Vagina (tissue), 2 donors: ENCODE results near the gene RFX1. TPM values are rescaled to one million over a fixed set of nuclear protein-coding genes. Genes with fewer than 3 reads are reported as not detected.

Experiments used
- DNase-seq, 2 donors: peaks; one replicate each; pipeline ENCODE4 v3.0.0-alpha.2; 2017; ENCODE audit errors: extremely low spot score in 2 of 2
- H3K27ac ChIP-seq: fragments of 200-600 bp; sonication (generic); one replicate; pipeline ENCODE4 v1.5.1; 2019
- H3K27me3 ChIP-seq: fragments of 200-600 bp; sonication (generic); one replicate; pipeline ENCODE4 v1.5.1; 2019
- H3K36me3 ChIP-seq, 2 donors: fragments of 200-600 bp; sonication (generic); one replicate each; pipeline ENCODE4 v1.5.1; 2017 to 2019
- H3K4me1 ChIP-seq: fragments of 200-600 bp; sonication (generic); one replicate; pipeline ENCODE4 v1.5.1; 2019
- H3K4me3 ChIP-seq, 2 donors: fragments of 200-600 bp; sonication (generic); 1 replicate in 1 of 2; 2 replicates in 1 of 2; pipeline ENCODE4 v1.5.1; 2016 to 2019
- H3K9me3 ChIP-seq: fragments of 200-600 bp; sonication (generic); one replicate; pipeline ENCODE4 v1.5.1; 2019
- CTCF ChIP-seq, 3 experiments: fragments of 450-650 bp in 2 of 3; fragments of 200-600 bp in 1 of 3; sonication (generic) in 1 of 3; IDR thresholded peaks; one replicate each; pipeline ENCODE4 v1.5.1; 2017 to 2019; ENCODE audit warnings: antibody characterized with exemption in 3 of 3, mild to moderate bottlenecking in 2 of 3, moderate library complexity in 2 of 3
- POLR2A ChIP-seq, 2 donors: fragments of 450-650 bp; IDR thresholded peaks; one replicate each; pipeline ENCODE4 v1.6.1; 2017; ENCODE audit warnings: antibody characterized with exemption in 2 of 2, mild to moderate bottlenecking in 2 of 2, moderate library complexity in 2 of 2
- POLR2AphosphoS5 ChIP-seq, 2 donors: sonication (generic); formaldehyde crosslinking; IDR thresholded peaks; one replicate each; pipeline ENCODE4 v1.9.0; 2017; ENCODE audit warnings: antibody characterized with exemption in 2 of 2, mild to moderate bottlenecking in 2 of 2, low read depth in 1 of 2; ENCODE audit not compliant: insufficient read depth in 1 of 2
- intact Hi-C: fragments of 100-400 bp; cut with DNase I; formaldehyde crosslinking; loops from one replicate; pipeline ENCODE4 v1.15.1; 2023
- total RNA-seq: library from RNA; depleted of rRNA; stranded (reverse); fragments of >200 nt; gene quantifications from one replicate; pipeline ENCODE4 v1.2.3, GENCODE V29; 2016

RFX1 gene
- total RNA-seq, 1 donor from 2014 or later, result 9.6 TPM

DNA sequence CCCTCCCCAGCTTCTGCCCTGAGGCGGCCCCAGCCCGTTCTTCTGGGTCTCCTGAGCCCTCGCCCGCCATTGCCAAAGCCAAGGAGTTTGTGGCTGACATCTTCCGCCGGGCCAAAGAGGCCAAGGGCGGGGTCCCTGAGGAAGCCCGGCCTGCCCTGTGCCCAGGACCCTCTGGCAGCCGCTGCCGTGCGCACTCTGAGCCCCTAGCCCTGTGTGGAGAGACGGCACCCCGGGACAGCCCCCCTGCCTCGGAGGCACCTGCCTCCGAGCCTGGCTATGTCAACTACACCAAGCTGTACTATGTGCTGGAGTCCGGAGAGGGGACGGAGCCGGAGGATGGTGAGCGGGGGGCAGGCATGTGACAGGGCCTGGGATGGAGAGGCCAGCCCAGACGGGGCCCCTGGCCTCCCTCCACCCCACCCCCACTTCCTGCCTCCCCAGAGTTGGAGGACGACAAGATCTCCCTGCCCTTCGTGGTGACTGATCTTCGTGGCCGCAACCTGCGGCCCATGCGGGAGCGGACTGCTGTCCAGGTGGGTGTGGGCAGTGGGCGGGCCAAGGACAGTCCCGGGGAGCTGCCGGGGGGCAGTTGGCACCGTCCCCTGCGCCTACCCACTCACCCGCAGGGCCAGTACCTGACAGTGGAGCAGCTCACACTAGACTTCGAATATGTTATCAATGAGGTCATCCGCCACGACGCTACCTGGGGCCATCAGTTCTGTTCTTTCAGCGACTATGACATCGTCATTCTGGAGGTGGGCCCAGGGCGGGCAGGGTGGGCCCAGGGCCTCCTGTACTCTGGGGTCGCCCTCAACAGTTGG, 46.8 kb downstream of the RFX1 start:
- no peak for TF ChIP-seq POLR2AphosphoS5 (IDR thresholded peaks at IDR 0.05; ENCODE audit: insufficient read depth in 1 of 2, low read depth in 1 of 2)
- no peak for TF ChIP-seq POLR2A (IDR thresholded peaks at IDR 0.05)
- TF ChIP-seq CTCF (IDR thresholded peaks at IDR 0.05), result no peak
- intact Hi-C loops, result no loop called here
- Histone ChIP-seq H3K9me3 (no peaks in the 10 kb centered on the region), H3K4me3 (no peak overlapping the region), H3K4me1 (peaks cover 5% of the 10 kb centered on the region), H3K27me3 (no peaks in the 10 kb centered on the region), H3K36me3 (peaks cover 0 to 62% of the 10 kb centered on the region in 2 donors), H3K27ac (no peak overlapping the region)
- DNase-seq, result no peak

GRCh38 chr19:13958043-13958442, 48.1 kb downstream of the RFX1 start:
- TF ChIP-seq POLR2AphosphoS5 (IDR thresholded peaks at IDR 0.05; ENCODE audit: insufficient read depth in 1 of 2, low read depth in 1 of 2), result no peak
- TF ChIP-seq POLR2A (IDR thresholded peaks at IDR 0.05), result no peak
- TF ChIP-seq CTCF (IDR thresholded peaks at IDR 0.05), result no peak
- Histone ChIP-seq H3K36me3 (peaks cover 0 to 56% of the 10 kb centered on the region in 2 donors), H3K27ac (no peak overlapping the region), H3K4me1 (peaks cover 15% of the 10 kb centered on the region), H3K9me3 (no peaks in the 10 kb centered on the region), H3K4me3 (no peak overlapping the region), H3K27me3 (no peaks in the 10 kb centered on the region)
- intact Hi-C loops, result no loop called here
- DNase-seq, result no peak

GRCh38 chr19:13957051-13957450, 49.1 kb downstream of the RFX1 start:
- Histone ChIP-seq H3K9me3 (no peaks in the 10 kb centered on the region), H3K27ac (no peak overlapping the region), H3K4me1 (peaks cover 15% of the 10 kb centered on the region), H3K4me3 (no peak overlapping the region), H3K27me3 (no peaks in the 10 kb centered on the region), H3K36me3 (peaks cover 0 to 56% of the 10 kb centered on the region in 2 donors)
- intact Hi-C loops, result no loop called here
- TF ChIP-seq POLR2A (IDR thresholded peaks at IDR 0.05) (no peak), POLR2AphosphoS5 (IDR thresholded peaks at IDR 0.05; ENCODE audit: insufficient read depth in 1 of 2, low read depth in 1 of 2) (no peak), CTCF (IDR thresholded peaks at IDR 0.05) (no peak)
- DNase-seq, result no peak

GRCh38 chr19:13956365-13956744, 49.8 kb downstream of the RFX1 start:
- no peak overlapping the region for H3K4me3 ChIP-seq
- intact Hi-C loops, result no loop called here
- H3K9me3 ChIP-seq, result no peaks in the 10 kb centered on the region
- no peak for DNase-seq
- H3K36me3 ChIP-seq, result peaks cover 0 to 56% of the 10 kb centered on the region in 2 donors
- no peak overlapping the region for H3K27ac ChIP-seq
- H3K27me3 ChIP-seq, result no peaks in the 10 kb centered on the region
- TF ChIP-seq POLR2A (IDR thresholded peaks at IDR 0.05) (no peak), POLR2AphosphoS5 (IDR thresholded peaks at IDR 0.05; ENCODE audit: insufficient read depth in 1 of 2, low read depth in 1 of 2) (no peak), CTCF (IDR thresholded peaks at IDR 0.05) (no peak)
- H3K4me1 ChIP-seq, result peaks cover 12% of the 10 kb centered on the region

GRCh38 chr19:13955662-13956364, 50.3 kb downstream of the RFX1 start:
- DNase-seq, result no peak
- Histone ChIP-seq H3K4me3 (no peak overlapping the region), H3K4me1 (peaks cover 12% of the 10 kb centered on the region), H3K9me3 (no peaks in the 10 kb centered on the region), H3K27ac (no peak overlapping the region), H3K27me3 (no peaks in the 10 kb centered on the region), H3K36me3 (peaks cover 0 to 53% of the 10 kb centered on the region in 2 donors)
- no peak for TF ChIP-seq POLR2AphosphoS5 (IDR thresholded peaks at IDR 0.05; ENCODE audit: insufficient read depth in 1 of 2, low read depth in 1 of 2)
- TF ChIP-seq POLR2A (IDR thresholded peaks at IDR 0.05), result no peak
- TF ChIP-seq CTCF (IDR thresholded peaks at IDR 0.05), result no peak
- intact Hi-C loops, result no loop called here
